Measurements from ENCODE around the gene RRAGC. TPM values are rescaled to one million over a fixed set of nuclear protein-coding genes. Genes with fewer than 3 reads are reported as not detected.

The RRAGC gene
- total RNA-seq = 8.6 and 17.5 TPM in 2 replicates

GRCh38 chr1:38859561-38860453 lies at the start of gene RRAGC:
Gene RRAGC, minus strand, starts transcription at chr1:38859772. Its CDS starts 126 bp downstream, at chr1:38859646.

DNA sequence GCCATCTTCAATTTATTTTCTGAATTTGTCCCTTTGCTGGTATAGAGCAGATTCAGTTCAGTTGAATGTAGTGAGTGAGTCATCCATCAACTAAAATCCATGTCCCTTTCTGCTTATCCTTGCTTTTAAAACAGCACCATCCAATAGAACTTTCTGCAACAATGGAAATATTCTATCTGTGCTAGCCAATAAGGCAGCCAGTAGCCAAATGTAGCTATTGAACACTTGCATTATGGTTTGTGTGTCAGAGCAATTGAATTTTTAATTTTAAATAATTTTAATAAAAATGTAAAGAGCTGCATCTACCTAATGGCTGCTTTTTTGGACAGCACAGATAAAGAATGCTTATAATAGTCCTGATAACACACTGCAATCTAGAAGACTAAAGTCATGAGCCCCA lies 21.9 kb upstream of the RRAGC start, which contains the start of gene GJA9:
GJA9 (minus strand) TSS at position 101 of the 400 bp plus-strand sequence. CDS start 5,489 bp downstream, outside the sequence.

GRCh38 chr1:38873027-38873969 lies 13.7 kb upstream of the RRAGC start, which contains the start of gene MYCBP:
Gene MYCBP, minus strand, starts transcription at chr1:38873348. Its CDS starts 43 bp downstream, at chr1:38873305.

Other genes starting within 250 kb of the RRAGC start
- 8.7 and 22.2 TPM in 2 replicates for gene MYCBP, start 13.6 kb upstream of the RRAGC start, total RNA-seq
- not detected in 2 replicates for gene GJA9, start 21.8 kb upstream of the RRAGC start, total RNA-seq
- gene RHBDL2, start 82.1 kb upstream of the RRAGC start, total RNA-seq = 1.2 and 1.4 TPM in 2 replicates
- gene AKIRIN1, start 131.5 kb upstream of the RRAGC start, total RNA-seq = 43.1 and 56.0 TPM in 2 replicates
- gene NDUFS5, start 166.6 kb upstream of the RRAGC start, total RNA-seq = 374 and 589 TPM in 2 replicates